HG02678 (cell line): ENCODE data around the gene COL18A1.
"Not testable (repeated sequence)": the region's sequence is repeated elsewhere in the genome, so short reads cannot be mapped to it uniquely, and the experiment has no call there.

ENCODE experiments used
- ATAC-seq: cut with Tn5 transposase; IDR thresholded peaks from one replicate; pipeline ENCODE4 v1.9.1; 2021; ENCODE audit warnings: mild to moderate bottlenecking, moderate library complexity; ENCODE audit not compliant: unreplicated experiment

Gene COL18A1

DNA sequence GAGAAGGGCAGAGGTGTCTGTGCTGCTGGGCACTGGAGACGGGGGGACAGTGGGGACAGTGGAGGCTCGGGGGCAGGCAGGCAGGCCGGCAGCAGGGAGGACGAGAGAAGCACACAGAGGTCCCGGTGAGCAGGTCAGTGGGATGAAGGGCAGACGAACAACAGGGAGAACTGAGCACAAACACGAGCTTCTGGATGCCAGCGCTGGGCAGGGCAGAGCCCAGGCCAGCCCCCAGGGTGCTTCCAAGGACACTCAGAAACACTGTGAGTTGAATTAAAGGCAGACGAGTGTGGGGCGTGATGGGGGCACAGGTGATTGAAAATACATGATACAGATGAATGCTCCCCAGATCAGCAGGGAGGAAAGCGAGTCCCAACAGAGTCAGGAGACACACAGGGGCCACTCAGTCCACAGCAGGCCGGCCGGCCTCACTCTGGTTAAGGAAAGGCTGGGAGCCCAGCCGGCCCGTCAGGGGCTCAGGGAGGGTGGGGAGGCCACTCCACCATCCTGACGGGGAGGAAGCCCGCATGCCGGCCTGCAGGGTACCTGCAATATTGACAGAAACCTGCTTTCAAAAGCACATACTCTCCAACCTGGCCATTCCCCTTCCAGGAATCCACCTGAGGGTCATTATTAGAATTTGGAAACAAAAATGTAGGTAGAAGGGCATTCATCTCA, 123.2 kb downstream of the COL18A1 start:
- no peak for ATAC-seq

DNA sequence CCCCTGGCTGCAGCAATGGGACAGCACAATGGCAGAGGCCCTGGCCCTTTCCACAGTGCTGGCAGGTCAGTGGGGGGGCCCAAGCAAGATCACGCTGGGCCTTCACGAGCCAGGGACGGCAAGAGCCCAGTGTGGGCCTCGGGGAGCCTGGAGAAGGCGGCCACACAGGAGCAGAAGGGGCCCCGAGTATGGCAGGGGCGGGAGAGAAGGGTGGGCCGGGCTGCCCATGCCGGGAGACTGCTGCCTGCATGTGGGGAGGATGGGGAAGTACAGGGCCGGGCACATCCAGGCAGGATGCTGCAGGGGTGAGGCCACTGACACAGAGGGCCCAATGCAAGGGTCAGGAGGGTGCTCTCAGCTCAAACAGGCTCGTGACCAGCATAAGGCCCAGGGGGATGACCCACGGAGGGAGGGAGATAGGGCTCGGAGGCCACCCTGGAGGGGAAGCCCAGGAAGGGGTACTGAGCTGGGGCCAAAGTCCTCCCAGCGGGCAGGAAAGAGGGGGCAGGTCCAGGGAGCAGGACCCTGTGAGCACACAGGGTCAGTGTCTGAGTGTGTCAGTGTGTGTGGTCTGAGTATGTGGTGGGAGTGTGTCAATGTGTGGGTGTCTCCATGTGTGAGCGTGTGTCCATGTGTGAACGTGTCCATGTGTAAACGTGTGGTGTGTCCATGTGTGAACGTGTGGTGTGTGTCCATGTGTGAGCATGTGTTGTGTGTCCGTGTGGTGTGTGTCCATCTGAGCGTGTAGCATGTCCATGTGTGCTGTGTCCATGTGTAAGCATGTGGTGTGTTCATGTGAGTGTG, 124.2 kb downstream of the COL18A1 start:
- ATAC-seq, result no peak

DNA sequence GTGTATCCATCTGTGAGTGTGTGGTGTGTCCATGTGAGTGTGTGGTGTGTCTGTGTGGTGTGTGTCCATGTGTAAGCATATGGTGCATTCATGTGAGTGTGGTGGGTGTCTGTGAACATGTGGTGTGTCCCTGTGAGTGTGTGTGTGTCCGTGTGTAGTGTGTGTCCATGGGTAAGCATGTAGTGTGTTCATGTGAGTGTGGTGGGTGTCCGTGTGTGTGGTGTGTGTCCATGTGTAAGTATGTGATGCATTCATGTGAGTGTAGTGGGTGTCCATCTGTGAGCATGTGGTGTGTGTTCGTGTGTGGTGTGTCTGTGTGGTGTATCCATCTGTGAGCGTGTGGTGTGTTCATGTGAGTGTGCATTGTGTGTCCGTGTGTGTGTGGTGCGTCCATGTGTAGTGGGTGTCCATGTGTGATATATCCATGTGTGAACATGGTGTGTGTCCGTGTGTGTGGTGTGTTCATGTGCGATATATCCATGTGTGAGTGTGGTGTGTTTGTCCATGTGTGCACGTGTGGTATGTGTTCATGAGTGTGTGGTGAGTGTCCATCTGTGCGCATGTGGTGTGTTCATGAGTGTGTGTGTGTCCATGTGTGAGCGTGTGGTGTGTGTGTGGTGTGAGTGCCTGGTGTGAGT, 124.9 kb downstream of the COL18A1 start:
- no peak for ATAC-seq

DNA sequence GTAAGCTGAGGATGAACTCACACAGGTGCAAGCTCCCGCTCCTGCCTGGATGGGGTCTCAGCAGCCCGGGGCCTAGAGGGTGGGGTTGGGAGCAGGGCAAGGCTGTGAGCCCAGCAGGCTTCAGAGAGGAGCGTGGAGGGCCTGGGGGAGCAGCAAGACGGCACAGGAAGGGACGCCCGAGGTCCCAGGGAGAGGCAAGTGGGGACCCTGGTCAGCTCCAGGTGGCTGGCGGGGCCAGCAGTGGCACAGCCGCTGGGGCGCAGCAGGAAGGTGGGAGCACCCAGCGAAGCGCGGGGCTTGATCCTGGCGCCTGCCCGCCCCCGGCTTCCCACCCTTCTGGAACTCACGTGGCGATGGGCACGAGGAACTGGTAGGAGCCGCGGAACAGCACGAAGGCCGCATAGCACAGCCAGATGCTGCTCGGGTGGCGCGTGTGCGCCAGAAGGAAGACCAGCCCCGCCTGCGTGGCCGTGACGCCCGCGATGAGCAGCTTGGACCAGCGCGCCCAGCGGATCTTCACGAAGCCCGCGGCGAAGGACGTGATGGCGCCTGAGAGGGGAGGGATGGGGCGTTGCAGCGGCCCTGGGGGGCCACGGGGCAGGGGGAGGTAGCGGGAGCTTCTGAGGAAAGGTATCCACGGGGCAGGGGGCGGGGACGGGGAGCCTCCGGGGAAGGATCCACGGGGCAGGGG, 125.6 kb downstream of the COL18A1 start:
- ATAC-seq, result no peak

DNA sequence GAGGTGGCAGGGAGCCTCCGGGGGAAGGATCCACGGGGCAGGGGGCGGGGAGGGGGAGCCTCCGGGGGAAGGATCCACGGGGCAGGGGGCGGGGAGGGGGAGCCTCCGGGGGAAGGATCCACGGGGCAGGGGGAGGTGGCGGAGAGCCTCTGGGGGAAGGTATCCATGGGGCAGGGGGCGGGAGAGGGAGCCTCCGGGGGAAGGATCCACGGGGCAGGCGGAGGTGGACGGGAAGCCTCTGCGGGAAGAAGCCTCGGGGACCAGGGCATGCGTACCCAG, 126.1 kb downstream of the COL18A1 start:
- ATAC-seq, result not testable (repeated sequence)

DNA sequence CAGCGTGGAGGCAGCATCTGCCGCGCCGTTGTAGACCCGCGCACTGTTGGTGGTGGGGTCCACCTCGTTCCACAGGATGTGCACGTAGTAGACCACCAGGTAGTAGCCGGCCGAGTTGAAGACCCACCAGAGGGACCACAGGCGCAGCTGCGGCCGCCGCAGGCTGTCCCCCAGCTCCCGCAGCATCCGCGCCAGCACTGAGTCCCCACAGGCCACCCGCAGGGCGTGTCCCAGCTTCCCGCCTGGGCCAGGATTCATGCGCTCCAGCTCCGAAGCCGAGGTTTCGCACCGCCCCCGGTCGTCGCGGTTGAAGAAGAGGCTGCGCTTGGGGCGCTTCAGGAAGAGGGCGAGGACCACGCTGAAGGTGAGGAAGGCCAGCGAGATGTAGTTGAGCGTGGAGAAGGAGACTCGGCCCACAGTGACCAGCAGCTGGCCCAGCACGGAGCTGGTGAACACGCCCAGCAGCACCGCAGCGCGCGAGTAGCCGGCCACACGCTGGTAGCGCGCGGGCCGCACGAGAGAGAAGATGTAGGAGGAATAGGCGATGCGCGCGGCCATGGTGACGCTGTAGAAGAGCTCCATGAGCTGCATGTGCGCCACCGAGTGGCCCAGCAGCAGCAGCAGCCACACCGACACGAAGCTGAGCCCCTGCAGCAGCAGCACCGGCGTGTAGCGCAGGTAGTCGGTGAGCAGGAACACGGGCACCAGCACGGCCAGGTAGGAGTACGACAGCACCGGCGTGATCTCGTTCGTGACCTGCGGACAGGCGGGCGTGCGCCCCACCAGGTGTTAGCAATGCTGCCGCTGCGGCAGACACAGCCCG, 126.6 kb downstream of the COL18A1 start:
- ATAC-seq, result no peak

DNA sequence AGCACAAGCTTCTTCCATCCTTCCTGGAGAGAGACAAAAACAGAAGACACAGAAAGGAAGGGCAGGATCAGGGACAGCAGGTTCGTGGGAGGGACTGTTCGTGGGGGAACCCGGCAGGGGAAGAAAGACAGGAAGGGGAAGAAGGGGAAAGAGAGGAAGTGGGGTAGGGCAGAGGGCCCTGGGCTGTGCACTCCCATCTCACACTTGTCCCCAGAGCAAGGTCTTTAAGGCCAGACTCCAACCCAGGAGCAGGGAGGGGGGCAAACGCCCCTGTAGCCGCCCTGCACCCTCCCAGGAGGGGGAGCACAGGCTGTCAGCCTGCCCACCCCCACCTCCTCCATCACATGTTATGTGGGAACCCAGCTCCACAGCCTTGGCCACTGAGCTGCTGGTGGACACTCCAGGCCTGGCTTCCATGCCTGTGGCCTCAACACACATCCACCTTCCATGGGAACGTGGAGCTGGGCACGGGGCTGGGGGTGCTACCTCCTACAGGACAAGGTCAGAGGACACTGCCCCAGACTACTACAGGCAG, 127.9 kb downstream of the COL18A1 start:
- ATAC-seq, result no peak

DNA sequence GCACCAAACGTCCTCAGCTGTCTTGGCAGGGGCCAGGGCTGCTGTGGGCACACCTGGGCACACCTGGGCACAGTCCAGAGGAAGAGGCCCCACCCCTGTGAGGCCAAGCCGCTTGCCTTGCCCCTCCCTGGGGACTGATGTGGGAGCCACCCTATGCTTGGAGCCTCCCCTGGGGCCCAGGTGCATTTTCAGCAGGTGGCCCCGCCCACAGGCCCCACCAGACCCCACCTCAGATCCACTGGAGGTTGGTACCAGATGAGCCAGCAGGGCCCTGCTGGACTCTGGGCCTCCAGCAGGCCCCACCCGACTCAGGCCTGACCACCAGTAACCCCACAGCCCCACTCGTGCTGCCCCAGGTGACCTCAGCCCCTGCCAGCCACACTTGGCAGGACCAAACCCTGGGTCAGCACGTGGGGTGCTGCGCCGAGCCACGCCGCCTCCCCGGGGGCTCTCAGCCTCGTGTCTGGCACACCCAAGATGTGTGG, 128.4 kb downstream of the COL18A1 start:
- ATAC-seq, result no peak

DNA sequence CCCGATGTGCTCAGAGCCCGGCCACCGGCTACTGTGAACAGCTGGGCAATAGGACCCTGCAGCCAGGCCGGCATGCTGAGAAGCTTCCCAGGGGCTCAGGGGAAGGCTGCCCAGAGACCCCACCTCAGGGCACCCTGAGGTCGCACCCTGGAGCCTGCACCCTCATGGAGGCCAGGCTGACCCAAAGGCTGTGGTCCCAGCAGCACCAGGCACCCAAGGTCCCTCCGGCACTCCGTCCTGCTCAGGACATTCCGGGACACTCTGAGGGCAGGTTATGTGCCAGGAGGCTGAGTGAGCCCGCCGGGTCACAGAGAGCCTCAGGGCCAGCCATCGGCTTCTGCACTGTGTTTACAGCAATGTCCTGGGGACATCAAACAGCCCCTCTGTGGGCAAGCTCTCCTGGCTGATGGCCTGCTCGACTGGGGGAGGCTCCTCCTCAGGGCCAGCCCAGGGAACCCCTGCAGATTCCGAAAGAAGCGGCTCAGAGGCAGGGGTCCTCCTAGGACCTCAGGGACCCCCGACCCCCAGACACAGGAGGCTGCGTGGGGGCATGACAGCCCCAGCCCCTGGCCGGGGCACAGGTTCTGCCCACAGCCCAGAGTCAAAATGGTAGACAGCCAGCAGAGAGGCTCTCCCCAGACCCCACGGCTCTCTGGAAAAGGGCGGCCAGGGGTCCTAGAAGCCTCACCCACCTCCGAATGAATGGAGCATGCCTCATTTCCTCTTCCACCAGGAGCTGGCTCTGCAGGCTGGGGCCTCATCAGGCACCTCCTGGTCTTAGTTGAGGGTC, 129.1 kb downstream of the COL18A1 start:
- no peak for ATAC-seq

DNA sequence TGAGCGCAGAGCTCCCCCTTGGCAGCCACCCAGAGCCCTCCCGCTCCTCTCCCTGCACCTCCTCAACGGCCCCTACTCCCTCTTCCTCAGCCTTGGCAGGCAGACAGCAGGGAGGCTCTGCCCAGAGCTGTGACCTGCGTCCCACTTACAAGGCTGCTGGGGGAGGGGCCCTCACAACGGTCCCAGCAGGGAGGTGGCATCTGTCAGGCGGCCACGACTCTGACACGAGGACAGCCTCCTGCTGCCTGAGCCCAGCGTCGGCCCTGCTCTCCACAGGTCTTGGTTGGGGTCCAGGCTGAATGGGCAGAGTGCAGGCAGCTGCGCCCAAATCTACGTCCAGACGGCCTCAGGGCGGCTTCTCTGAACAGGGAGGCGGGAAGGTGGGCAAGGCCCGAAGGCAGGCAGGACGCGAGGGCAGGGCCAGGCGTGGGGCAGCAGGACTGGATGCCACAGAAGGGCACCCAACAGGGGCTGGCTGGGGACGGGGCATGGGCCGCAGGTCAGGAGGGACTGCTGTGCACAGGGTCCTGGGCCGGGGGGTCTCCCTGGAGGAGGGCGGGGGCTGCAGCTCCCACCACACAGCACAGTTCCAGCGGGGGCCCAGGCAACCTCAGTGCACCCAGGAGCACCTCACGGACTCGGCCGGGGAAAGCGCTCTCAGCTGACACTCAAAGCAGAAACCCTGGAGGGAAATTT, 129.8 kb downstream of the COL18A1 start:
- no peak for ATAC-seq

DNA sequence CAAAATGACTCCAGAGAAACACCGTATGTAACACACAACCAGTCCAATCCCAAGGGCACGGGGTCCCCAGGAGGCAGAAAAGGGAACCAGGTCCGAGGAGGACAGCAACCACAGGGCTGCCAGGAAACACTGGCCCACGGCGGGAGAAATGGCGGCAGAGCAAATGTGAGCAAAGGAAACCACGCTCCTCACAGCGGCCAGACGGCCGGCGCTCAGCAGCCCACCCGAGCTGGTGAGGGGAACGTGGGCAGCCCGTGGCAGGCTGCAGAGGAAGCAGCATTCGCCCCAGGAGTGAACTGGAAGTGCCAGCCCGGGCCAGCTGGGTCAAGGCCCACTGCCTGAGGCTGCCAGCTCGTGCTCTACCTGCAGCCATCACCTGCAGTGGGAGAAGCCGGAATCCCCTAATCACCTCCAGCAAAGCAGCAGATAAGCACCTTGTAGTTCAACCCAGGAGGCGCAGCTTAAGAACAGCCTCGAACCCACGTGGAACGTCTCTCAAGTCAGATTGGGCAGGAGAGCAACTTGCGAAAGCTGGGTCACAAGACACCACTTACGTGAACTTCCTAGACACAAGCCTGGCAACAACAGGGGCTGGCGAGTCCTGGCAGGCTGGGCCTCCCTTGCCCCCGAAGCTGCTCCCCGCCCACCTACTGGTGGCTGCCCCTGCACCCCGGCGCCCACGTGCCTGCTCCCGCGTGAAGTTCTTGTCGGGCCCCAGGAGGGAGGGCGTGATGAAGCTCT, 130.5 kb downstream of the COL18A1 start:
- ATAC-seq, result no peak

DNA sequence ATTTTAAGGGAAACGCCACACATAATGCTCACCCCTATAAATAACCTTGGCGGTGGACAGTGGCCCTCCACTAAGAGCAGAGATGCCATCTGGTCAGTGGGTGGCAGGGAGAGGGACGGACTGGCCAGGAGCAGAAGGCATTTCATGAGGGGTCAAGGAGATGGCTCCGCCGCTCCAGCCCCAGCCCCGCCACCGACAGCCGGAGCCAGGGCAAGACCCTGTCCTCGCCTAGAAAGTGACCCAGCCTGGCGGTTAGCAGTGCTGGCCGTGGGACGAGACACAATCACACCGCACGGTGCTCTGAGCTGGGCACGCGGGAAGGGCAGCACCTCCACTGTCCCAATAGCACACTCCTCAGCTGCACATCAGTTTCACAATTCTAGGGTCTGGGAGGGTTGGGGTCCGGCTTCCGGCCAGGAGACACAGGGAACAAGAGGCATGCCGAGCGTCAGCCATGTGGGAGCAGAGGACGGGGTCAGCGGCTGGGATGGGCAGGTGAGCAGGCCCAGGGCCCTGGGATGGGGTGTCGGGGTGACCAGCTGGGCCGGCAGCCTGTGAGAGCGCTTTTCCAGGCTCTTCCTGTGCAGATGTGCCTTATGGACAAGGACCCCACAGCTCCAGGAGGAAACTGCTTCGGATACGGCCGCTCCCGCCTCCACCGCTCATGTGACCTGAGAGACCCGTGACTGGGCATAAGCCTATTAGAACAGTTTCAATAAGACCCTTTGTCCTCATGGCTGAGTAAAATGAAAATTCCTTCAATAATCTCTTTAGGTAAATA, 131.5 kb downstream of the COL18A1 start:
- ATAC-seq, result no peak

DNA sequence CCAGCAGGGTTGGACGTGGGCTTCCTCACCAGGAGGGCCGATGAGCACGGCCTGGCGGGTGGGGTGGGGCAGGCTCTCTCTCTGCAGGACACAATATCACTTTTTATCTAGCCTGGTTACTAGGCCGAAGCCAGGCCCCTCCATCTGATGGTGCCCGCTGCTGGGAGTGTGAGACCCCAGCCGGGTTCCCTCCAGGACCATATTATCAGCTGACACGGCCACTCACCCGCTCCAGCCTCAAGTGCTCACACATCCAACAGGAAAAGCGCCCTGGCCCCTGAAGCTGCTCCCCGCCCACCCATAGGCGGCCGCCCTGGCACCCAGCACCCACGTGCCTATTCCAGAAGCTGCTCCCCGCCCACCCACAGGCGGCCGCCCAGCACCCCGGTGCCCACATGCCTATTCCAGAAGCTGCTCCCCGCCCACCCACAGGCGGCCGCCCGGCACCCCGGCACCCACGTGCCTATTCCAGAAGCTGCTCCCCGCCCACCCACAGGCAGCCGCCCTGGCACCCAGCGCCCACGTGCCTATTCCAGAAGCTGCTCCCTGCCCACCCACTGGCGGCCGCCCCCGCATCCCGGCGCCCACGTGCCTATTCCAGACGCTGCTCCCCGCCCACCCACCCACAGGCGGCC, 132.3 kb downstream of the COL18A1 start:
- ATAC-seq, result no peak

DNA sequence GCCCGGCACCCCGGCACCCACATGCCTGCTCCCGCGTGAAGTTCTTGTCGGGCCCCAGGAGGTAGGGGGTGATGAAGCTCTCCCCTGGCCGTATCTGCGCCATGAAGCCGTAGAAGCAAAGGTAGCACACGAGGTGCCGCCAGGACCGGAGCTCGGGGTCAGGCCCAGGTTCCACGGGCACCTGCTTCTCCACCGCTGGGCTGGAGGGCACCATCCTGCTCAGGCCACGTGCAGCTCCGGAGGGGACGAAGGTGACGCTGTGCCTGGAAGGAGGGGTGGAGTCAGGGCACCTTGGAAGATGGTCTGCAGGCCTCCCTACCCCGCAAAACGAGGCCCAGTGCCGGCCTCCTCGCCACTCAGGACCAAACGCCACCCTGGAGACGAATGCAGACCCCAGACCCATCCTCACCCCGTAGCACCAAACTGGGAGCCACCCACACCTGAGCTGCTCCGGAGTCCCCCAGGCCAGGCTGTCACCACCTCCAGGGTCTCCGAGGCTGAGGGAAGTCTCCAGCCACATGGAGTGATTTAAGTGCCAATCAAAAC, 132.9 kb downstream of the COL18A1 start:
- no peak for ATAC-seq

DNA sequence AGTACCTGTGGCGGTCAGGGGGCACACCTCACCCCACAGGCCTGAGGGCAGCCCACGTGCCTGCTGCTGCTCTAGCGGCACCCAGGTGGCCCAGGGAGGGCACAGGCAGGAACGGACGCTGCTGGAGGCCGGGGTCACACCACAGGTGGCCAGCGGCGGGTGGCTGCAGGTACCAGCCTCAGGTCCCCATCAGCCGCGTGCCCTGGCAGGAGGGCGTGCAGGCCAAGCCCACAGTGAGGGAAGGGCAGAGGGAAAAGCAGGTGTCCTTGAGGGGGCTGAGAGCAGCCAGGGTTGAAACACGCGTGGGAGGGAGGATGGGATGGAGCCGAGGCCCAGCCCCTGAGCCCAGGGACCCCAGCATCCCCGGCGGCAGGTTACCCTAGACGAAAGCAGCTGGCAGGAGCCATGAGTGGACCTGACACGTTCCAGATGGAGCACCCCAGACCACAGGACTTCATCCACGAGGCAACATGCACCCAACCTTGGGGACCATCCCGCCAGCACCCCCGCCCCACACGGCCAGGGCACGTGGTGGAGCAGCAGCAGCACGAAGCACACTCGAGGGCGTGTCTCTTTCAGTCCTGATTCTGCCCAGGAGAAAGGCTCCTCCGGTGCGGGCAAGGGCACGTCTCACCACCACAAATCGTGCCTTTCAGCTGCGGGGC, 133.5 kb downstream of the COL18A1 start:
- no peak for ATAC-seq
